H1 (cell line): ENCODE measurements around the gene NECTIN1.

Experiments used
- CTCF ChIP-seq, 3 experiments: IDR thresholded peaks; 1 replicate in 2 of 3; 2 replicates in 1 of 3; pipeline versions ENCODE4 v1.5.1 to v1.6.1; 2011; ENCODE audit warnings: low read length in 3 of 3, mild to moderate bottlenecking in 3 of 3, inconsistent platforms in 2 of 3, low read depth in 1 of 3, moderate library complexity in 1 of 3; ENCODE audit not compliant: insufficient read depth in 1 of 3; ENCODE audit errors: control extremely low read depth in 1 of 3
- EZH2 ChIP-seq: fragments of 200-600 bp; sonication (generic); IDR thresholded peaks from 2 replicates; pipeline ENCODE4 v1.7.1; 2012; ENCODE audit warnings: low read depth, mild to moderate bottlenecking, moderate library complexity, low read length, inconsistent platforms; ENCODE audit not compliant: severe bottlenecking
- PHF8 ChIP-seq: fragments of 200-600 bp; sonication (generic); conservative IDR thresholded peaks from 2 replicates; pipeline ENCODE4 v1.7.1; 2012; ENCODE audit warnings: low read depth, mild to moderate bottlenecking, inconsistent platforms, low read length, moderate library complexity
- POLR2A ChIP-seq, 2 experiments: IDR thresholded peaks; 1 replicate in 1 of 2; 2 replicates in 1 of 2; pipeline ENCODE4 v1.6.1; 2011; ENCODE audit warnings: low read depth in 2 of 2, low read length in 2 of 2, mild to moderate bottlenecking in 2 of 2; ENCODE audit errors: control extremely low read depth in 1 of 2
- POLR2AphosphoS5 ChIP-seq: IDR thresholded peaks from 2 replicates; pipeline ENCODE4 v1.6.1; 2011; ENCODE audit warnings: low read depth, low read length
- POU5F1 ChIP-seq: IDR thresholded peaks from 2 replicates; pipeline ENCODE4 v1.6.1; 2011; ENCODE audit warnings: low read depth, mild to moderate bottlenecking, low read length, moderate library complexity
- SP1 ChIP-seq: IDR thresholded peaks from 2 replicates; pipeline ENCODE4 v1.6.1; 2011; ENCODE audit warnings: low read depth, low read length
- SP2 ChIP-seq: IDR thresholded peaks from 2 replicates; pipeline ENCODE4 v1.6.1; 2012; ENCODE audit warnings: mild to moderate bottlenecking, low read length, inconsistent platforms
- TAF1 ChIP-seq: IDR thresholded peaks from 2 replicates; pipeline ENCODE4 v1.6.1; 2011; ENCODE audit warnings: mild to moderate bottlenecking, low read depth, low read length
- ZNF274 ChIP-seq: IDR thresholded peaks from 2 replicates; pipeline ENCODE4 v1.7.0; 2012; ENCODE audit warnings: low read length, borderline replicate concordance; ENCODE audit errors: extremely low read depth

- TF ChIP-seq SP2 (no peak), POLR2A (IDR thresholded peaks at IDR 0.05; ENCODE audit: control extremely low read depth in 1 of 2, low read depth in 2 of 2, low read length in 2 of 2) (no peak), CTCF (IDR thresholded peaks at IDR 0.05; ENCODE audit: control extremely low read depth in 1 of 3, insufficient read depth in 1 of 3, low read depth in 1 of 3, low read length in 3 of 3) (no peak), ZNF274 (no peak), PHF8 (no peak), POU5F1 (no peak), POLR2AphosphoS5 (no peak), SP1 (no peak), EZH2 (no peak), TAF1 (no peak)
Measured at GRCh38 chr11:119668676-119669075, 60.3 kb downstream of the NECTIN1 start.
